ENCODE results near the gene MZT2B. TPM values are rescaled to one million over a fixed set of nuclear protein-coding genes. Genes with fewer than 3 reads are reported as not detected.
A peak's percentile ranks its signal among the peaks of the same experiment; 100 is the strongest.

MZT2B gene
- total and polyA plus RNA-seq, 9 of the 15 experiments (the other 6 are each of a cell fraction or from before 2014, with no cell fraction given), result 5.1 to 435 (median 102) TPM

DNA sequence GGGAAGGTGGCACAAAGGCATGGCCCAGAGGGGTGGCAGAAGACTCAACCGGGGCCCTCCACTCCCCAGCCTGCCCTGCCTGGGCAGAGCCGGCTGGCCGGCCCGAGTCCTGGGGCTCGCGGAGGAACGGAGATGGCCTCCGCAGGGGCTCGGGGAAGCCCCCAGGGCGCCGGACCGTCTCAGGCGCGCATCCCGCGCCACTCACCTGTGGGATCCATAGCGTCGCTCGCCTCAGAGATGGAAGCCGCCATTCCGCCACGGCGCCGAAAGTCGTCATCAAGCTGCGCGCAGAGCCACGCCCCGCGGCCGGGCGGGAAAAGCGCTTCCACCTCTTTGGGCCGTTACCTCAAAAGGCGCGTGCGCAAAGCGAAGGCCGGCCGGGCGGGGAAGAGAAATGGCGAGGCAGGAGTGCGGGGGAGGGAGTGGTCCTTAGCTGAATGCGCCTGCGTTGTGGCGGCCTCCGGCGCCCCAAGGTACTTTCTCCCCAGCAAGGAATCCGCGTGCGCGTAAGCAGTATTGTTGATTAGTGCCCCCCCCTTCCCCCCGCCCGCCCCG lies 660 bp upstream of the MZT2B start, which contains the start of gene SMPD4 (continued):
- TF ChIP-seq, protein P1, sequence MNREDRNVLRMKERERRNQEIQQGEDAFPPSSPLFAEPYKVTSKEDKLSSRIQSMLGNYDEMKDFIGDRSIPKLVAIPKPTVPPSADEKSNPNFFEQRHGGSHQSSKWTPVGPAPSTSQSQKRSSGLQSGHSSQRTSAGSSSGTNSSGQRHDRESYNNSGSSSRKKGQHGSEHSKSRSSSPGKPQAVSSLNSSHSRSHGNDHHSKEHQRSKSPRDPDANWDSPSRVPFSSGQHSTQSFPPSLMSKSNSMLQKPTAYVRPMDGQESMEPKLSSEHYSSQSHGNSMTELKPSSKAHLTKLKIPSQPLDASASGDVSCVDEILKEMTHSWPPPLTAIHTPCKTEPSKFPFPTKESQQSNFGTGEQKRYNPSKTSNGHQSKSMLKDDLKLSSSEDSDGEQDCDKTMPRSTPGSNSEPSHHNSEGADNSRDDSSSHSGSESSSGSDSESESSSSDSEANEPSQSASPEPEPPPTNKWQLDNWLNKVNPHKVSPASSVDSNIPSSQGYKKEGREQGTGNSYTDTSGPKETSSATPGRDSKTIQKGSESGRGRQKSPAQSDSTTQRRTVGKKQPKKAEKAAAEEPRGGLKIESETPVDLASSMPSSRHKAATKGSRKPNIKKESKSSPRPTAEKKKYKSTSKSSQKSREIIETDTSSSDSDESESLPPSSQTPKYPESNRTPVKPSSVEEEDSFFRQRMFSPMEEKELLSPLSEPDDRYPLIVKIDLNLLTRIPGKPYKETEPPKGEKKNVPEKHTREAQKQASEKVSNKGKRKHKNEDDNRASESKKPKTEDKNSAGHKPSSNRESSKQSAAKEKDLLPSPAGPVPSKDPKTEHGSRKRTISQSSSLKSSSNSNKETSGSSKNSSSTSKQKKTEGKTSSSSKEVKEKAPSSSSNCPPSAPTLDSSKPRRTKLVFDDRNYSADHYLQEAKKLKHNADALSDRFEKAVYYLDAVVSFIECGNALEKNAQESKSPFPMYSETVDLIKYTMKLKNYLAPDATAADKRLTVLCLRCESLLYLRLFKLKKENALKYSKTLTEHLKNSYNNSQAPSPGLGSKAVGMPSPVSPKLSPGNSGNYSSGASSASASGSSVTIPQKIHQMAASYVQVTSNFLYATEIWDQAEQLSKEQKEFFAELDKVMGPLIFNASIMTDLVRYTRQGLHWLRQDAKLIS (CRISPR knock-in tag; IDR thresholded peaks at IDR 0.05), result peak; percentile 51
- peak; percentile 16; the same call in 1 of the 2 replicates for TF ChIP-seq JUN (IDR thresholded peaks at IDR 0.05; ENCODE audit: borderline replicate concordance, low read depth, low read length)
- no peak for TF ChIP-seq JUN (CRISPR knock-in tag; IDR thresholded peaks at IDR 0.05; ENCODE audit: borderline replicate concordance)
- TF ChIP-seq ZNF224 (CRISPR knock-in tag; IDR thresholded peaks at IDR 0.05), result no peak
- TF ChIP-seq MCM2 (IDR thresholded peaks at IDR 0.05; ENCODE audit: low read depth), result no peak
- TF ChIP-seq ZNF431 (CRISPR knock-in tag; IDR thresholded peaks at IDR 0.05), result no peak
- TF ChIP-seq TAF1 (IDR thresholded peaks at IDR 0.05; ENCODE audit: control insufficient read depth, extremely low read depth, insufficient read depth, low read length, severe bottlenecking), result peak; percentile 84
- no peak; the same call in 1 of the 2 replicates for TF ChIP-seq PML (IDR thresholded peaks at IDR 0.05; ENCODE audit: low read length)
- TF ChIP-seq, protein P2, sequence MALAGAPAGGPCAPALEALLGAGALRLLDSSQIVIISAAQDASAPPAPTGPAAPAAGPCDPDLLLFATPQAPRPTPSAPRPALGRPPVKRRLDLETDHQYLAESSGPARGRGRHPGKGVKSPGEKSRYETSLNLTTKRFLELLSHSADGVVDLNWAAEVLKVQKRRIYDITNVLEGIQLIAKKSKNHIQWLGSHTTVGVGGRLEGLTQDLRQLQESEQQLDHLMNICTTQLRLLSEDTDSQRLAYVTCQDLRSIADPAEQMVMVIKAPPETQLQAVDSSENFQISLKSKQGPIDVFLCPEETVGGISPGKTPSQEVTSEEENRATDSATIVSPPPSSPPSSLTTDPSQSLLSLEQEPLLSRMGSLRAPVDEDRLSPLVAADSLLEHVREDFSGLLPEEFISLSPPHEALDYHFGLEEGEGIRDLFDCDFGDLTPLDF (CRISPR knock-in tag; IDR thresholded peaks at IDR 0.05), result peak; percentile 100
- TF ChIP-seq ZBTB17 (CRISPR knock-in tag; IDR thresholded peaks at IDR 0.05), result 0 out of 2 replicates have a peak, but pooled peaks have one; percentile 34
- TF ChIP-seq, protein P3, sequence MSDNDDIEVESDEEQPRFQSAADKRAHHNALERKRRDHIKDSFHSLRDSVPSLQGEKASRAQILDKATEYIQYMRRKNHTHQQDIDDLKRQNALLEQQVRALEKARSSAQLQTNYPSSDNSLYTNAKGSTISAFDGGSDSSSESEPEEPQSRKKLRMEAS (CRISPR knock-in tag; IDR thresholded peaks at IDR 0.05), result peak; percentile 87
- TF ChIP-seq RBBP5 (IDR thresholded peaks at IDR 0.05; ENCODE audit: borderline replicate concordance, insufficient read depth, low read length, poor library complexity, severe bottlenecking), result peak; percentile 84
- TF ChIP-seq, protein P4, sequence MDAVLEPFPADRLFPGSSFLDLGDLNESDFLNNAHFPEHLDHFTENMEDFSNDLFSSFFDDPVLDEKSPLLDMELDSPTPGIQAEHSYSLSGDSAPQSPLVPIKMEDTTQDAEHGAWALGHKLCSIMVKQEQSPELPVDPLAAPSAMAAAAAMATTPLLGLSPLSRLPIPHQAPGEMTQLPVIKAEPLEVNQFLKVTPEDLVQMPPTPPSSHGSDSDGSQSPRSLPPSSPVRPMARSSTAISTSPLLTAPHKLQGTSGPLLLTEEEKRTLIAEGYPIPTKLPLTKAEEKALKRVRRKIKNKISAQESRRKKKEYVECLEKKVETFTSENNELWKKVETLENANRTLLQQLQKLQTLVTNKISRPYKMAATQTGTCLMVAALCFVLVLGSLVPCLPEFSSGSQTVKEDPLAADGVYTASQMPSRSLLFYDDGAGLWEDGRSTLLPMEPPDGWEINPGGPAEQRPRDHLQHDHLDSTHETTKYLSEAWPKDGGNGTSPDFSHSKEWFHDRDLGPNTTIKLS (IDR thresholded peaks at IDR 0.05; ENCODE audit: borderline replicate concordance, low read depth), result peak; percentile 73; the same call in 1 of the 2 replicates
- peak; percentile 43; the same call in 1 of the 2 replicates for TF ChIP-seq MXI1 (IDR thresholded peaks at IDR 0.05; ENCODE audit: low read depth, low read length)
- TF ChIP-seq, protein P5, sequence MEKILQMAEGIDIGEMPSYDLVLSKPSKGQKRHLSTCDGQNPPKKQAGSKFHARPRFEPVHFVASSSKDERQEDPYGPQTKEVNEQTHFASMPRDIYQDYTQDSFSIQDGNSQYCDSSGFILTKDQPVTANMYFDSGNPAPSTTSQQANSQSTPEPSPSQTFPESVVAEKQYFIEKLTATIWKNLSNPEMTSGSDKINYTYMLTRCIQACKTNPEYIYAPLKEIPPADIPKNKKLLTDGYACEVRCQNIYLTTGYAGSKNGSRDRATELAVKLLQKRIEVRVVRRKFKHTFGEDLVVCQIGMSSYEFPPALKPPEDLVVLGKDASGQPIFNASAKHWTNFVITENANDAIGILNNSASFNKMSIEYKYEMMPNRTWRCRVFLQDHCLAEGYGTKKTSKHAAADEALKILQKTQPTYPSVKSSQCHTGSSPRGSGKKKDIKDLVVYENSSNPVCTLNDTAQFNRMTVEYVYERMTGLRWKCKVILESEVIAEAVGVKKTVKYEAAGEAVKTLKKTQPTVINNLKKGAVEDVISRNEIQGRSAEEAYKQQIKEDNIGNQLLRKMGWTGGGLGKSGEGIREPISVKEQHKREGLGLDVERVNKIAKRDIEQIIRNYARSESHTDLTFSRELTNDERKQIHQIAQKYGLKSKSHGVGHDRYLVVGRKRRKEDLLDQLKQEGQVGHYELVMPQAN (IDR thresholded peaks at IDR 0.05; ENCODE audit: borderline replicate concordance), result 0 out of 2 replicates have a peak, but pooled peaks have one; percentile 27
- TF ChIP-seq CBX1 (IDR thresholded peaks at IDR 0.05; ENCODE audit: low read depth), result no peak
- TF ChIP-seq FOXK1 (CRISPR knock-in tag; IDR thresholded peaks at IDR 0.05; ENCODE audit: borderline replicate concordance), result no peak

Measured in K562 (cell line).